CD4-positive, alpha-beta T cell treated with Interleukin-15 for 4 hours (primary cell): ENCODE data around the gene SPTBN2.
"Not testable (repeated sequence)": the region's sequence is repeated elsewhere in the genome, so short reads cannot be mapped to it uniquely, and the experiment has no call there.

ENCODE experiments used
- DNase-seq: peaks from one replicate; pipeline ENCODE4 v3.0.0-alpha.2; 2020; ENCODE audit warnings: low spot score

SPTBN2 gene

DNA sequence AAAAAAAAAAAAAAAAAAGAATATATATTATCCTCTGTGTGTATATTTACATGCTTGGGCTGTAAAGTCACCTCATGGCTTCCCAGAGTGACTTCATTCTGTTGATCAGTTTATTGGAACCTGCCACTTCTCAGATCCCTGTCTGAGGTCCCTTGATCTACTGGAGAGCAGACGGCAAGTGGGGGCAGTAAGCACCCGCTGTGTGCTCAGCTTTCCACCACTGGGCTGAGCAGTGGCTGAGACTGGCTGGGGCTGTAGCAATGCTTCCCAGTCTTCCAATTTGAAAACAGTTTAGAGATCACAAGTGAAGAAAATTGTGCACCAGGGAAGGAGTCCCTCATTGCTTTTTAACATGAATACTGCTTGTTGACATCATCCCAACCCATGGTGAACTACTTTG lies 44.4 kb downstream of the SPTBN2 start:
- DNase-seq, result no peak

DNA sequence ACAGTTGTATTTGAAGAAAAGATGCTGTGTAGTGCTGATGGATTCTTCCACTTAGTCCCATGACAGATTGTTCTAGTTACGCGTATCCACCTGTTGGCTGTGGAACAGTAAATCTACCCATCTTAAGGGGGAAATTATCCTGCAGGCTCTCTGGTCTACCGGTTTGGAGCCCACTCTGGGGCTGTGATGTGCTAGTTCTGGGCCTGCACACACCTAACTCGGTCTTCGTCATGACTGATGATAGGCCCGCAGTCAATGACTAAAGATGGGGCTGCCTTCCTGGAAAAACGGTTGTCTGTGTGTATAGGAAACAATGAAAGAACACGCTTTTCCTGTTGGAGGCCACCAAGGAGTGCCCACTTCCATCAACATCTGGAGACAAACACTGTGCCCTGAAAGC lies 45.1 kb downstream of the SPTBN2 start:
- no peak for DNase-seq

DNA sequence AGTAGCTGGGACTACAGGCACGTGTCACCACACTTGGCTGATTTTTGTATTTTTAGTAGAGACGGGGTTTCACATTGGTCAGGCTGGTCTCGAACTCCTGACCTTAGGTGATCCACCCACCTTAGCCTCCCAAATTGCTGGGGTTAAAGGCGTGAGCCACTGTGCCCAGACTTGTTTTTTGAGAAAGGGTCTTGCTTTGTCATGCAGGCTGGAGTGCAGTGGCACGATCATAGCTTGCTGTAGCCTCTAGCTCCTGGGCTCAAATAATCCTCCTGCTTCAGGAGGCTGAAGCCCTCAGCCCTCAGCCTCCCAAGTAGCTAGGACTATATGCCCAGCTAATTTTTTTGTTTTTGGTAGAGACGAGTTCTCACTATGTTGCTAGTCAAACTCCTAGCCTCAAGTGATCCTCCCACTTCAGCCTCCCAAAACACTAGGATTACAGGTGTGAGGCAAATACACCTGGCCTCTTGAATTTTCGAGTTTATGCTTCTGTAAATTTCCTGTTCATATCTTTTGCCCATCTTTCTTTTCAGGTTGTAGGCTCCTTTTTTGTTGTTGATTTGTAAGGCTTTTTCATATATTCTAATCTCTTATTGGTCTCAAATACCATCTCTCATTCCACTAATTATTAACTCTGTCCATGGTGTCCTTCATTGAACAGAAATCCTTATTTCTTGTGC lies 47.9 kb downstream of the SPTBN2 start:
- DNase-seq, result no peak

DNA sequence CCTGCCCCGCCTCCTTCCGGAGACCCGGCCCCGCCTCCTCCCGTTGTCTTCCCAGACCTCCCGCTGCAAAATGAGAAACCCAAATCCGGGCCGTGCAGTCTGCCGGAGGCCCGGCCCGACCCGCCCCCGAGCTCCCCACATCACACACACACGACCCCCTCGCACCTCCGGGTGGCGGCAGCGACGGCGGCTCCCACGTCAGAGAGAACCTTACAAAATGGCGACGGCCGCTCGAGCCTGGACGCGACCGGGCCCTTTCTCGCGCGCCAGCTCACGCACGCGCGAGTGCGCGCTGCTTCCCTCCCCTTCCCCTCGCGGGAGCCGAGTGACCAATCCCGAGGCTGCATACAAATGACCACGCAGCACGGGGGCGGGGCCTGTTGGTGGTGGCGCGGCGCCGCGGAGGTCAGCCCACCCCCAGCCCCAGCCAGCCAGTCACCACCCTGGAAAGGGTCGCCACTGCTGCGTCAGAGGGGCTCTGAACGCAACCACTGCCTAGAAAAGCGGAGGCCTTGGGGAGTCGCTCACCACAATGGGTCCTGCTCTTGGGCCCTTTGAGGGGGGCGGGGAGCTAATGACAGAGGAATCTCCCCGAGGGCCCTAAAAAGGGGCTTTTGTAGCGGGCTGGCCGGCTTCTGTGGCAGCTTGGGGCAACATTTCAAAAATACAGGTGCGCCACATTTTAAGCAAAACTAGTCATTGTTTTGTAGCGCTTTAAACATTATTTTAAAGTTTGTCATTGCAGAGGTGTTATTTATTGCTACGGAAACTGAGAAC lies 51.2 kb downstream of the SPTBN2 start, which contains the start of gene RBM4B:
RBM4B (minus strand) TSS at position 289 of the 777 bp plus-strand sequence. CDS start 808 bp downstream, outside the sequence.
- peak; percentile 95 for DNase-seq

DNA sequence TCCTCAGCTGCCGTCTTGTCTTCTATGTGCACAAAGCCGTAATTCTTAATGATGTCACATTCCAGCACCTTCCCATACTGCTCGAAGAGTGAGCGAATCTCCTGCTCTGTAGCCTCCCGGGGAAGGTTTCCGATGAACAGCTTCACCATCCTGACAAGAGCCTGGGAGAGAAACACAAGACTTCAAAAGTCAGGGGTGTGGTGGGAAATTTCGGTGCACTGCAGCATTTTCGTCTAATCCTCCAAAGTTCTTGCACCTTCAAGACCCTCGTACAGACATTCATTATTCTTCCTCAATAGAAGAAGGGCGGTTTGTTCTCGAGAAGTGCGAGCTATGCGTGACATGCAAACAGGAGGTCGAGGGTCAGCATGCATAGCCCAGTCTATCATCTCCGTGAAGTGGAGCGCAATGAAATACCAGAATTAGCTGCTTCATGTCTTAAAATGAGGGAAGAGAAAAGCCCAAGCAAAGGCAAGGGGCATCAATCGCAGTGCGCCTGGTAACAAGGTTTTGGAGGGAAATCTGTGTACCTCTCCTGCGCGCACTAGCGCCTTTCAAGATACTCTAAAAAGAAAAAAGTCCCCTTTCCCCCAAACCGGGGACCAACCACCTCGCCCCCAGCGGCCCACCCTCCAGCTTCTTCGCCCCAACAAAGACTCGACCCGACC lies 52.0 kb downstream of the SPTBN2 start:
- DNase-seq, result no peak

DNA sequence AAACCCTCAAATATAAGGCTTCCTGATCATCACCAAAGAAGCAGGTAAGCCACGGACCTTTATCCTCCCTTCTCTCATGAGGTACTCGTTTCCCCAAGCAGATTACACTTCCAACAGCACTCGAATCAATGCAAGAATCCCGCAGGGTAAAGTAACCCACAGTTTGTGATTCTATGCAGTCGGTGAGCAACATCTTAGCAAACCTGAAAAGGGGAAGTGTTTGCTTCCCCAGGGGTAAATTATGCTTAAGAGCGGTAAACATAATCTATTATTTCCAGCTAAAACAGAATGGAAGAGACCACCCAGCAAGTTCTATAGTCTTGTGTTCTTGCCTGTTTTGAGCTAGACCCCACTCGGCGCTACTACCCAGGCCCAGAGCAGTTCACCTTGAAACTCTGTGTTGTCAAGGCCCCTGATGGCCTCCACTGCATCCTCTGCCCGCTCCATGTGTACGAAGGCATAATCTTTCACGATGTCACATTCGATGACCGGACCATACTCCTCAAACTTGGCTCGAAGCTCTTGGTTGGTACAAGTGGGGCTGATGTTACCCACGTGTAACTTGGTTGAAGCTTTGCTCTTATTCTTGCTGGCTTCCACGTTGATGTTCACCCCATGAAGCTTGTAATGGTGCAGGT lies 52.6 kb downstream of the SPTBN2 start:
- no peak for DNase-seq

DNA sequence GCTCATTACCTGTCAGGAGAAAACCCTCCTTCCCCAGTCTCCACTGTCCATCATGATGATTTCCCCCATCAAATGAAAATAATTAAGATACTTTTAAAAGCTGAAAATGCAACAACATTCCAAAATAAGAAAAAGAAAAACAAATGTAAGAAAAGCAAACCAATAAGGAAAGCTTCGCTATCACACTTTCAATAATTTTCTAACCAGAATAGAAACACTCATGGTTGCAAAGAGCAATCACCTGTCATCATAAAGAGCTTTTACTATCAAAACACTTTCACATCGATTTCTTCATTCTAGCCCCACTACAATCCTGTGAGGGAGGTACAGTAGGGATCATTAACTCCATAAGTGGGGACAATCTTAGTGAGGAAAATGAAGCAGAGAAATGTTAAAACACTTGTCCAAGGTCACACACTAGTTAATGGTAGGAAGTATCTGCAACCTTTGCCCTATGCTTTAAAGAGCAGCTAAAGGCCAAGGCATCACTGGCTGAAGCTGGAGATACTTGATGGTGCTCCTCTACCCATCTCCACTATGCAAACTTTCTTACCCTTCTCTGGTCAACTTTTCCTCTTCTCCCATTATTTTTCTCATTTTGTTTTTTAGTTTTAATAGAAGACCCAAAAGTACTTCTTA lies 53.9 kb downstream of the SPTBN2 start:
- DNase-seq, result no peak

DNA sequence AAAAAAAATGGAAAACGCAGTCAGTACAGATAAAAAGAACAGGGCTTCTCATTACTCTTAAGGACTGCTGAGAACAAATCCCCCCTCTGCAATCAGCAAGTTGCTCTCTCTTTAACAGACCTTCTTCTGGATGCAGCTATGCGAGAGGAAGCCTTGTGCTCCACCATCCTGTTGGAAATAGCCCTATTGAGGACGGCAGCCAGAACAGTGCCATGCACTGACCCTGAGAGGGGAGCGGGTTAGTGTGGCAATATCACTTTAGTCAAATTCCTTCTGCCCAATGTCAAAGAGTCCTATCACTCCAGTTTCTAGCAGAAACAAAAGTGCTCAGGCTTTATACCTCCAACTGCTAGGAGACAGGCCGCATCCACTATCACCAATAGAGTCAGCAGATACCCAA lies 58.2 kb downstream of the SPTBN2 start:
- no peak for DNase-seq

DNA sequence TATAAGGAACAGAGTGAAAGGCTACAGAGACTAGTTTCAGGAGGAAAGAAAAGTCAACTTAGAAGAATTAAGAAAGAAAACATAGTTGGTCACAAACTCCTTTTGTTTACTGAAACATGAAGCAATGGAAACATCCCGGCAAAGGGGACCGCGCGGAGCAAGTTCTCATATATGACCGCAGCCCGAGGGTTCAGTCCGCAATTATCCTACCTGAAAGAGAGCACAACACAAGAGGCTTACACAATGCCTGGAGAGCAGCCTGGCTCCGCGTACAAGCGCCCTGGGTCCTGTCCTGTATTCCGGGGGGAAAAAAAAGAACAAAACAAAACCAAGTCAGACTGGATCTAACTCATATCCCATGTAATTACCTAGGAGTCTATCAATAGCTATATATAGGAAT lies 63.6 kb downstream of the SPTBN2 start:
- no peak for DNase-seq

DNA sequence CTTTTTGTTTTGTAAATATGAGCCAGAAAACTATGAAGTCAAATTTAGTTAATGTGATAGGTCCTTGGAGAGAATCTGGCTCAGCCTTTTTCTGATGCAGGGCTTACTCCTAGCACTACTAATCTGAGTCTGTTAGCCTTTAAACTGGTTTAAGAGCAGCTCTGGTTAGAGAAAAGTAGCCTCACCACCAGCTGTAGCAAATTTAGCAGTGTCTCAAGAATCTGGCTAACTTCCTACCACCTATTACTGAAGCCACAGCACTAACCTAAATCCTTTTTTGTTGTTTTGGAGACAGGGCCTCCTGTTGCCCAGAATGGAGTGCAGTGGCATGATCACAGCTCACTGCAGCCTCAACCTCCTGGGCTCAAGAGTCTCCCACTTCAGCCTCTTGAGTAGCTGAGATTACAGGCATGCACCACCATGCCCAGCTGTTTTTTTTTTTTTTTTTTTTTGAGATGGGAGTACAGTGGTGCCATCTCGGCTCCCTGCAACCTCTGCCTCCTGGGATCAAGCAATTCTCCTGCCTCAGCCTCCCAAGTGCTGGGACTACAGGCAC lies 65.2 kb downstream of the SPTBN2 start:
- no peak for DNase-seq

DNA sequence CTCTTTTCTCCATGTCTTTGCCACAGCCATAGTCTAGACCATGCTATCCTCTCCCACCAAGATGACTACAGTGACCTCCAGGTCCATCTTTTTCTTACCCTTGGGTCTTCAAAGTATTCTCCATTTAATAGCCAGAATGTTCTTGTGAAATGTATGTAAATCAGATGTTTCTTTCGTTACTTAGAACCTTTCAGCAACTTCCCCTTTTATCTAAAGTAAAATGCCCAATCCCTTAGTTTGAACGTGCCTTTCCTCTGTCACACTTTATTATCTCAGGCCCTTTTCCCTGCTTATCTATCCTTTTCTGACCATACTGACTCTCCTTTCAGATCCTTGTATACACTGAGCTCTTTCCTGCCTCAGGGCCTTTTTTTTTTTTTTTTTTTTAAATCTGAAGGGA lies 69.3 kb downstream of the SPTBN2 start:
- DNase-seq, result no peak

DNA sequence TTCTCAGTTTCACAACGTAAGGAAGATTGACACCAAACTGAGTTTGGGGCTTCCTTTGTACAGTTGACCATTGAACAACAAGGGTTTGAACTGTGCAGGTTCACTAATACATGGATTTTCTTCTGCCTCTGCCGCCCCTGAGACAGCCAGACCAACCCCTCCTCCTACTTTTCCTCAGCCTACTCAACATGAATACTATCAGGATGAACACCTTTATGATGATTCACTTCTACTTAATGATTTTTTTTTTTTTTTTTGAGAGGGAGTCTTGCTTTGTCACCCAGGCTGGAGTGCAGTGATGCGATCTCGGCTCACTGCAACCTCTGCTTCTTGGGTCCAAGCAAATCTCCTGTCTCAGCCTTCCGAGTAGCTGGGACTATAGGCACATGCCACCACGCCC lies 75.9 kb downstream of the SPTBN2 start:
- no peak for DNase-seq

DNA sequence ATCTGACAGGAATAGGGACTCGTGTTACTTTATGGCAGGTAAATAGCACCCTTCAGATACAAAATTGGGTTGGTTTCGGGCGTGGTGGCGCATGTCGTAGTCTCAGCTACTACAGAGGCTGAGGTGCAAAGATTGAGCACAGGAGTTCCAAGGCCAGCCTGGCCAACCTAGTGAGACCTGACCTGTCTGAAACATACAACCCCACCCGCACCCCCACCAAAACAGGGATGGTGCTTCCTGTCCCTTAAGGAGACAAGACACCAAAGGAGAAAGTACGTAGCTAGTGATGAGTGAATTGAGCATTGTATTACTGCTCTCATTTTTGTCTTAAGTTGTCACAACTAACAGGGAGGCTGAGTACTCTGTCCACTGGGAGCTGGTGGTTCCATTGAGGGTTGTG lies 76.4 kb downstream of the SPTBN2 start:
- DNase-seq, result no peak

DNA sequence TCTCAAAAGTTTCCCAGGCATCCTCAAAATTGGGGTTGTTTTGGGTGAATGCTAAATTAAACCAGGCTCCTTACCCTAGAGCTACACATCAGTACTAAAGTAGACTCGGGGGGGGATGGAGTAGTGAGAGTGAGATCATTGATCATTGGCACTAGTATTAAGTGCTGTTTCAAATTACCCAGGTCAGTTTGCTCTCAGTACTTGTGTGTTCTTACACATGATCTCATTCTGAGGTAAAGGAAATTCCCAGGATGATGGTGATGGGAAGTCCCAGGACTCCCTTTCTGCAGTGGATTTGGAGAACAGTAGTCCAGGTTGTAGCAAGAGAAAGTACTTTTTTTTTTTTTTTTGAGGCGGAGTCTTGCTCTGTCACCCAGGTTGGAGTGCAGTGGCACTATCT lies 78.0 kb downstream of the SPTBN2 start:
- no peak for DNase-seq

DNA sequence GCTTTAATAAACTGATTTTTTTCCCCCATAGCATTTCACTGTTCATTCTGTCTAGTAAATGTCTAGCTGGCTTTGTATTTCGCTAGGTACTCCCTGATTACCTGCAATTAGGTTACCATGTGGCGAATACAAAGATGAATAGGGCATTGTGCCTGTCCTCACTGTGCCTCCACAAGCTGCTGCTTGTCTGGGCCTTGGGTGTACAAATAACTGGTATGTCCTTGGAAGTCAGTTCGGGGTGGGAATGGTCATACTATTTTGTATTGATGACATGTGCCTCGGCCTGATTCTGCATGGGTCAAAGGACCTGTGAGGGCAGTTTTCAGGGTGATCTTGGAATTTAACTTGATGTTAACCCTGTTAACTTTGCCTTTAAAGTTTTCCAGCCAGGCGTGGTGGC lies 79.1 kb downstream of the SPTBN2 start:
- DNase-seq, result no peak

DNA sequence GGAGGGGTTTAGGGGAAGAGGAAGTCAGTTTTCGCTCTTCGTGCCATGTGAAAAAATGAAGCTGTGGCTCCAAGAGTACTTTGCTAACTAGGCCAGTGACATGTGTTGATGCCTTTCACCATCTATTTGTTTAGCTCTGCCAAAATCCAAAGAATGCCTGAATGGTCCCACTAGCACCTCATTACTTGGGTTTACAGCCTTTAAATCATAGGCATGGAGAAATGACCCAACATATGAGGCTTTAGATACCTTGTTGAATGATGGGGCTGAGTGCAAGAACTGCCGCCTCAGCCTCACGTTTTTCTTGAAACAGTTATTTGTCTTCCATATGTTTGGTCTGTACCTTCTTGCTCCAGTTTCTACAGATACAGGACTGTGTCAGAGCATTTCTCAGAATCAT lies 82.2 kb downstream of the SPTBN2 start:
- no peak for DNase-seq

DNA sequence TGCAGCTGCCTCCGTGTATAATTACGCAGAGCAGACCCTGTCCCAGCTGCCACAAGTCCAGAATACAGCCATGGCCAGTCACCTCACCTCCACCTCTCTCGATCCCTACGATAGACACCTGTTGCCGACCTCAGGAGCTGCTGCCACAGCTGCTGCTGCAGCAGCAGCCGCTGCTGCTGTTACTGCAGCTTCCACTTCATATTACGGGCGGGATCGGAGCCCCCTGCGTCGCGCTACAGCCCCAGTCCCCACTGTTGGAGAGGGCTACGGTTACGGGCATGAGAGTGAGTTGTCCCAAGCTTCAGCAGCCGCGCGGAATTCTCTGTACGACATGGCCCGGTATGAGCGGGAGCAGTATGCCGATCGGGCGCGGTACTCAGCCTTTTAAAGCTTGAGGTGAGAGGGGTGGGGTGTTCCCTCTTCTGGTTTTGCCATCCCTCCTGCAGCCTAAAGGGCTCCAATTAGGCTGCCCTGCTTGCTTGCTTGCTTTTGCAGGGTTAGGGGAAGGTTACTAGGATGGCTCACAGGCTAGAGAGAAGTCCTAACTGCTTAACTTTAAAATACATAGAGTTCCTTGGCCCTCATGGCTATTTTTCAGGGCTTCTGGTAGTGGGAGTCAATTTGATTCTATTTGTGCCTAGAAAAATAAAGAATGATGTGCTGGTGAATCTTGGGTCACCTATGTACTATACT lies 85.1 kb downstream of the SPTBN2 start:
- DNase-seq, result no peak

DNA sequence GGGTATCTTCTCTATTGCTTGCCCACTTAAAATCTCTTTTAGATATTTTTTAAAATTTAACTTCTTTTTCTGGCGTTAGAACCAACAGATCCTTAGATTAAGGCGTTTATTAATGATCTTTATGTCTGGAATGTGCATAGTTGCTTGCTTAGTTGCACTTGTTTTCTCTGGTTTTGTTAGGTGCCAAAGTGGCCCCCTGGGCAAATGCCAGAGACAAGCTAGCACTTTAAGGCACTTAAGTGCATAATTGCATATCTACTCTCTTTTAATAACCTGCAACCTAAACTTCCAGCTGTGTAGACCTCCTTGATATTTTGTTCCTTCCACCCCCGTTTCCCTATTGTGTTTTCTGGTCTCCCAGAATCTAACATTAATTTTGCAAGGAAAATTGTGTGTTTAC lies 87.2 kb downstream of the SPTBN2 start:
- no peak for DNase-seq

DNA sequence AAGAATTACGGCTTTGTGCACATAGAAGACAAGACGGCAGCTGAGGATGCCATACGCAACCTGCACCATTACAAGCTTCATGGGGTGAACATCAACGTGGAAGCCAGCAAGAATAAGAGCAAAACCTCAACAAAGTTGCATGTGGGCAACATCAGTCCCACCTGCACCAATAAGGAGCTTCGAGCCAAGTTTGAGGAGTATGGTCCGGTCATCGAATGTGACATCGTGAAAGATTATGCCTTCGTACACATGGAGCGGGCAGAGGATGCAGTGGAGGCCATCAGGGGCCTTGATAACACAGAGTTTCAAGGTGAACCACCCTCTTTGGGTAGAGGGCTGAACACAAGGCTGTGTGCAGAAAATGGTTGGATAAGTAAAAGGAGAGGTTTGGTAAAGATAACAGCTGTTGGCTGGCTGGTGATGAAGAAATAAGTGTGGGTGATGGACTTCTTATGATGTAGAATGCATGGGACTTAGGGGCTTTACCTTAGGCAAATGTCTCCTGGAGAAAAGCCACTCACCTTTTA lies 89.1 kb downstream of the SPTBN2 start:
- not testable (repeated sequence) for DNase-seq

DNA sequence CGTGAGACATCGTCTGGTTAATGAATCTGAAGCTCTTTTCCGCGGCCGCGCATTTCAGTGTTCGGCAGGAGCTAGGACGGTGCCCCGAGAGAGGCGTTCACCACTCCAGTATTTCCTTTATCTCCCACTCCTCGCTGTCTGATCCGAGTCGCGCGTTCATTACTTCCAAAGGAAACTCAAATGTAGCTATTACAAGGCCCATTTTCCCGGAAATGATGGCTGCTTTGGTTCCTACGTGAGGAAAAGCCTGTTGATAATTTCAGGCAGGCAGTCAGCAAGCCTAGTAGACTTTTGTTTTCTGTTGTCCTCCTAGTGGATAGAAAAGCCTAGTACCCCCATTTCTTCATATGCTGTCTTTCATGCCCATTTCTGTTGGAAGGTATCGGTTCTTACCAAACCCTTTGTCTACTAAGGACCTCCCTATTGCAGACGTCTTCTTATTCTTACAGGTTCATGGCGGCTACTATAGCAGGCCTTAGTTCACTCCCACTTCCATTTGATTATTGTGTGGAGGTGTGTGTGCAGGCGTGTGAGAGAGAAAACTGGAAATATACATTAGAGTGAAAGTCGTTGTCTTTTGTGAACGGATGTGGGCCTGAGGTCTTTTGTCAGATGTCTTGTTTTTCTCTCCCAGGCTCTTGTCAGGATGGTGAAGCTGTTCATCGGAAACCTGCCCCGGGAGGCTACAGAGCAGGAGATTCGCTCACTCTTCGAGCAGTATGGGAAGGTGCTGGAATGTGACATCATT lies 89.8 kb downstream of the SPTBN2 start:
- peak; percentile 30 for DNase-seq
